Neural cell (in vitro differentiated cells): Measurements from ENCODE around the gene SAMD14. TPM values are rescaled to one million over a fixed set of nuclear protein-coding genes. Genes with fewer than 3 reads are reported as not detected.

Experiments used
- H2AFZ ChIP-seq: fragments of 200-600, 300-800 bp; sonication (generic), shearing (Covaris generic); 2 replicates; pipeline ENCODE4 v1.6.0; 2014; ENCODE audit warnings: low read depth, mild to moderate bottlenecking, antibody characterized with exemption, low read length, moderate library complexity
- H3F3A ChIP-seq: fragments of 200-600 bp; shearing (Covaris generic); 2 replicates; pipeline ENCODE4 v1.6.1; 2016; ENCODE audit warnings: mild to moderate bottlenecking, moderate library complexity, mixed read lengths, antibody characterized with exemption, low read length; ENCODE audit not compliant: insufficient read depth, poor library complexity, severe bottlenecking
- H3K27ac ChIP-seq: fragments of 200-600, 300-800 bp; sonication (generic), shearing (Covaris generic); 2 replicates; pipeline ENCODE4 v1.5.1; 2014; ENCODE audit warnings: mild to moderate bottlenecking, low read length, moderate library complexity
- H3K27me3 ChIP-seq: fragments of 300-800, 200-600 bp; sonication (generic), shearing (Covaris generic); 2 replicates; pipeline ENCODE4 v1.6.0; 2014; ENCODE audit warnings: mild to moderate bottlenecking, low read depth, low read length, moderate library complexity; ENCODE audit not compliant: insufficient read depth
- H3K36me3 ChIP-seq: fragments of 300-800, 200-600 bp; sonication (generic), shearing (Covaris generic); 2 replicates; pipeline ENCODE4 v1.5.1; 2014; ENCODE audit warnings: mild to moderate bottlenecking, antibody characterized with exemption, low read length, moderate library complexity; ENCODE audit not compliant: insufficient read depth
- H3K4me2 ChIP-seq: fragments of 300-800, 200-600 bp; sonication (generic), shearing (Covaris generic); 2 replicates; pipeline ENCODE4 v1.6.0; 2014; ENCODE audit warnings: mild to moderate bottlenecking, low read length
- H3K4me3 ChIP-seq: fragments of 300-800, 200-600 bp; sonication (generic), shearing (Covaris generic); 2 replicates; pipeline ENCODE4 v1.5.1; 2014; ENCODE audit warnings: mild to moderate bottlenecking, low read length, moderate library complexity
- H3K79me2 ChIP-seq: fragments of 200-600 bp; shearing (Covaris generic); replicated peaks from 2 replicates; pipeline ENCODE4 v1.6.0; 2014; ENCODE audit warnings: mild to moderate bottlenecking, low read length, moderate library complexity; ENCODE audit not compliant: insufficient read depth
- H3K9ac ChIP-seq: fragments of 300-800, 200-600 bp; sonication (generic), shearing (Covaris generic); 2 replicates; pipeline ENCODE4 v1.6.1; 2016; ENCODE audit warnings: mild to moderate bottlenecking, low read length, mixed read lengths
- H3K9me2 ChIP-seq: fragments of 200-600 bp; shearing (Covaris generic); 2 replicates; pipeline ENCODE4 v1.6.1; 2016; ENCODE audit warnings: mild to moderate bottlenecking, low read length, mixed read lengths; ENCODE audit not compliant: insufficient read depth
- H3K9me3 ChIP-seq: fragments of 200-600, 300-800 bp; sonication (generic), shearing (Covaris generic); 2 replicates; pipeline ENCODE4 v1.6.1; 2016; ENCODE audit warnings: mild to moderate bottlenecking, mixed run types, low read length, moderate library complexity, mixed read lengths
- H4K20me1 ChIP-seq: fragments of 200-600 bp; shearing (Covaris generic); 2 replicates; pipeline ENCODE4 v1.6.1; 2016; ENCODE audit warnings: mild to moderate bottlenecking, mixed run types; ENCODE audit not compliant: insufficient read depth
- EP300 ChIP-seq: fragments of 450-650 bp; conservative IDR thresholded peaks from 2 replicates; pipeline ENCODE4 v1.6.1; 2014; ENCODE audit warnings: antibody characterized with exemption, mild to moderate bottlenecking, moderate library complexity; ENCODE audit not compliant: poor library complexity, severe bottlenecking
- EZH2 ChIP-seq: fragments of 200-600, 300-800 bp; shearing (Covaris generic), sonication (generic); IDR thresholded peaks from 2 replicates; pipeline ENCODE4 v1.6.1; 2014; ENCODE audit warnings: antibody characterized with exemption, low read length, borderline replicate concordance, mild to moderate bottlenecking; ENCODE audit not compliant: insufficient read depth, poor library complexity, severe bottlenecking
- MXI1 ChIP-seq: fragments of 450-650 bp; conservative IDR thresholded peaks from 2 replicates; pipeline ENCODE4 v1.6.1; 2014; ENCODE audit warnings: antibody characterized with exemption, mild to moderate bottlenecking; ENCODE audit not compliant: poor library complexity, severe bottlenecking
- POLR2AphosphoS5 ChIP-seq: IDR thresholded peaks from 2 replicates; pipeline ENCODE4 v1.6.1; 2012
- RAD21 ChIP-seq: fragments of 450-650 bp; conservative IDR thresholded peaks from 2 replicates; pipeline ENCODE4 v1.6.1; 2014; ENCODE audit warnings: antibody characterized with exemption, mild to moderate bottlenecking, moderate library complexity
- SMC3 ChIP-seq: fragments of 450-650 bp; conservative IDR thresholded peaks from 2 replicates; pipeline ENCODE4 v1.6.1; 2014; ENCODE audit warnings: antibody characterized with exemption, mild to moderate bottlenecking, moderate library complexity; ENCODE audit not compliant: poor library complexity
- TAF1 ChIP-seq: IDR thresholded peaks from 2 replicates; pipeline ENCODE4 v1.6.1; 2012; ENCODE audit warnings: low read depth
- polyA plus RNA-seq: library from polyadenylated mRNA; depleted of rRNA; stranded (reverse); fragments of >200 nt; gene quantifications from 2 replicates; pipeline ENCODE4 v1.2.3, GENCODE V29; 2014
- TF ChIP-seq, protein P1 (sequence below): fragments of 450-650 bp; IDR thresholded peaks from 2 replicates; pipeline ENCODE4 v1.5.1; 2014; ENCODE audit warnings: antibody characterized with exemption, mild to moderate bottlenecking, moderate library complexity; ENCODE audit not compliant: poor library complexity, severe bottlenecking
- TF ChIP-seq, protein P2 (sequence below): IDR thresholded peaks from 2 replicates; pipeline ENCODE4 v1.6.1; 2012; ENCODE audit warnings: borderline replicate concordance

Gene SAMD14
- polyA plus RNA-seq, 1 donor from 2014 or later: 105 TPM

DNA sequence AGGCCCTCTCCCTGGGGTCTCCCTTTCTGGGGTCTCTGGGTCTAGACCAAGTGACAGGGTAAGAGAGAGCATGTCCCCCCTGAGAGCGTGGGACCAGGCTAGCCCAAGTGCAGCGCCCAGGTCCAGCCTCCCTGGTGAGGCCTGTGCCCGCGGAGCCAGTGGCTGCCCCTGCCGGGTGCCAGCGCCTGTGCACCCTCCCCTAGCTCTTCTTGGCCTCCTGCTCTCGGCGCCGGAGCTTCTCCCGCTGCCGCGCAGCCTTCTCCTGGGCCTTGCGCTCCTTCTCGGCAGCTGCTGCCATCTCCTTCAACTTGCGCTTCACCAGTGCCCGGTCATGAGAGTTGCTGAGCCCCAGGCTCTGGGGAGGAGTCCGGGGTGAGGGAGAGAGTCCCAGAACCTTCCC is 17.3 kb downstream of the SAMD14 start:
- Histone ChIP-seq H2AFZ (no peak overlapping the region), H4K20me1 (no peaks in the 10 kb centered on the region), H3K4me2 (no peak overlapping the region), H3K9ac (no peak overlapping the region), H3K27me3 (no peaks in the 10 kb centered on the region), H3K79me2 (no peaks in the 10 kb centered on the region), H3K36me3 (peaks cover 7% of the 10 kb centered on the region), H3K9me3 (no peaks in the 10 kb centered on the region), H3K9me2 (no peaks in the 10 kb centered on the region), H3F3A (no peaks in the 10 kb centered on the region), H3K27ac (no peak overlapping the region), H3K4me3 (no peak overlapping the region)
- TF ChIP-seq TAF1 (no peak), RAD21 (no peak), MXI1 (no peak), POLR2AphosphoS5 (no peak), EZH2 (no peak), SMC3 (no peak), EP300 (no peak)
- TF ChIP-seq, protein P1, sequence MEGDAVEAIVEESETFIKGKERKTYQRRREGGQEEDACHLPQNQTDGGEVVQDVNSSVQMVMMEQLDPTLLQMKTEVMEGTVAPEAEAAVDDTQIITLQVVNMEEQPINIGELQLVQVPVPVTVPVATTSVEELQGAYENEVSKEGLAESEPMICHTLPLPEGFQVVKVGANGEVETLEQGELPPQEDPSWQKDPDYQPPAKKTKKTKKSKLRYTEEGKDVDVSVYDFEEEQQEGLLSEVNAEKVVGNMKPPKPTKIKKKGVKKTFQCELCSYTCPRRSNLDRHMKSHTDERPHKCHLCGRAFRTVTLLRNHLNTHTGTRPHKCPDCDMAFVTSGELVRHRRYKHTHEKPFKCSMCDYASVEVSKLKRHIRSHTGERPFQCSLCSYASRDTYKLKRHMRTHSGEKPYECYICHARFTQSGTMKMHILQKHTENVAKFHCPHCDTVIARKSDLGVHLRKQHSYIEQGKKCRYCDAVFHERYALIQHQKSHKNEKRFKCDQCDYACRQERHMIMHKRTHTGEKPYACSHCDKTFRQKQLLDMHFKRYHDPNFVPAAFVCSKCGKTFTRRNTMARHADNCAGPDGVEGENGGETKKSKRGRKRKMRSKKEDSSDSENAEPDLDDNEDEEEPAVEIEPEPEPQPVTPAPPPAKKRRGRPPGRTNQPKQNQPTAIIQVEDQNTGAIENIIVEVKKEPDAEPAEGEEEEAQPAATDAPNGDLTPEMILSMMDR: no peak
- TF ChIP-seq, protein P2, sequence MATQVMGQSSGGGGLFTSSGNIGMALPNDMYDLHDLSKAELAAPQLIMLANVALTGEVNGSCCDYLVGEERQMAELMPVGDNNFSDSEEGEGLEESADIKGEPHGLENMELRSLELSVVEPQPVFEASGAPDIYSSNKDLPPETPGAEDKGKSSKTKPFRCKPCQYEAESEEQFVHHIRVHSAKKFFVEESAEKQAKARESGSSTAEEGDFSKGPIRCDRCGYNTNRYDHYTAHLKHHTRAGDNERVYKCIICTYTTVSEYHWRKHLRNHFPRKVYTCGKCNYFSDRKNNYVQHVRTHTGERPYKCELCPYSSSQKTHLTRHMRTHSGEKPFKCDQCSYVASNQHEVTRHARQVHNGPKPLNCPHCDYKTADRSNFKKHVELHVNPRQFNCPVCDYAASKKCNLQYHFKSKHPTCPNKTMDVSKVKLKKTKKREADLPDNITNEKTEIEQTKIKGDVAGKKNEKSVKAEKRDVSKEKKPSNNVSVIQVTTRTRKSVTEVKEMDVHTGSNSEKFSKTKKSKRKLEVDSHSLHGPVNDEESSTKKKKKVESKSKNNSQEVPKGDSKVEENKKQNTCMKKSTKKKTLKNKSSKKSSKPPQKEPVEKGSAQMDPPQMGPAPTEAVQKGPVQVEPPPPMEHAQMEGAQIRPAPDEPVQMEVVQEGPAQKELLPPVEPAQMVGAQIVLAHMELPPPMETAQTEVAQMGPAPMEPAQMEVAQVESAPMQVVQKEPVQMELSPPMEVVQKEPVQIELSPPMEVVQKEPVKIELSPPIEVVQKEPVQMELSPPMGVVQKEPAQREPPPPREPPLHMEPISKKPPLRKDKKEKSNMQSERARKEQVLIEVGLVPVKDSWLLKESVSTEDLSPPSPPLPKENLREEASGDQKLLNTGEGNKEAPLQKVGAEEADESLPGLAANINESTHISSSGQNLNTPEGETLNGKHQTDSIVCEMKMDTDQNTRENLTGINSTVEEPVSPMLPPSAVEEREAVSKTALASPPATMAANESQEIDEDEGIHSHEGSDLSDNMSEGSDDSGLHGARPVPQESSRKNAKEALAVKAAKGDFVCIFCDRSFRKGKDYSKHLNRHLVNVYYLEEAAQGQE: no peak

DNA sequence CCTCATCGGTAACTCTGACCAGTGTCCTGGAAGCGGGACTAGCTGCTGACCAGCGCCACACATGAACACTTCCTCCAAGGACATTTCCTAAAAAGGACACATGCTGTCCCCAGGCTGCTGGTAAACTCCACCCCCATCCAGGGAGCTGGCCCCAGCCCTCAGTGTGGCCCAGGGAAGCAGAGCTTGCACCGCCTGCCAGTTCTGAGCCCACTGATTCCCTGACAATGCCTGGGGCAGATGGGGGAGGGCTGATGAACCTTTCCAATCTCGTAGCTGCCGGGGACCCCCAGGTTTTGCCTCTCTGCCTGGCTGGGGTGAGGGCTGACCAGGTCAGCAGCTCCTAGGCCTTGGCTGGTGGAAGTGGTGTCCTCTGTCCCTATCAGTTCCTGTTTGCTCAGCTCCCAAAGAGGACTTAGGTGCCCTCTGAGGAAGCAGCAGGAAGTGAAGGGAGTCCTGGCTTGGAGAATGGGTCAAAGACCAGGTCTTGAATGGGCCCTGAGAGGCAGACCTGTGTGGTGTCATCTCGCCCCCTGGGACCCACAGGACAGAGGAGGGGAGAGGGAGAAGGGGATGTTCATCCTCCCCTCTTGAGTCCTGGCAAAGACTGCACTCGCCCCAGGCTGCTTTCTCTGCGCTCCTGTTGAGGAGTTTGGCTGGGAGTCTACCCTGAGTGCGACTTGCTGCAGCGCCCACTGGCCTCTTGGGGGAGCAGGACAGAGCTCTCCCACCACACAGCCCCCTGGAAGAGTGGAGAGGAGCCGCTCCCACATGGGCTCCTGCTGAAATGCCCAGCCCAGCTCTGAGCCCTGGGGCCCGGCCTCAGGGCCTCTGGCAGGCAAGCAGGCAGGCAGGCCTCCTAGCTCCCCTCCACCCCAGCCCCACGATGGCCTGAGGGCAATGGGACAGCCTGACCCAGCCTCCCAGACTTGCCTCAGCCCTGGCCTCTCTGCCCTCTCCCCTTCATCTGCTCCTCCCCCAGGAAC is 18.0 kb downstream of the SAMD14 start:
- Histone ChIP-seq H3K27me3 (no peaks in the 10 kb centered on the region), H3K9me3 (no peaks in the 10 kb centered on the region), H3K36me3 (peaks cover 7% of the 10 kb centered on the region), H3K79me2 (no peaks in the 10 kb centered on the region), H2AFZ (no peak overlapping the region), H3F3A (no peaks in the 10 kb centered on the region), H3K27ac (no peak overlapping the region), H3K9me2 (no peaks in the 10 kb centered on the region), H3K4me3 (no peak overlapping the region), H3K9ac (no peak overlapping the region), H4K20me1 (no peaks in the 10 kb centered on the region), H3K4me2 (no peak overlapping the region)
- TF ChIP-seq RAD21: no peak
- TF ChIP-seq MXI1: no peak
- no peak for TF ChIP-seq SMC3
- no peak for TF ChIP-seq EP300
- TF ChIP-seq, protein P2: no peak
- TF ChIP-seq TAF1: no peak
- TF ChIP-seq, protein P1: no peak
- TF ChIP-seq POLR2AphosphoS5: no peak
- TF ChIP-seq EZH2: no peak
